H1 (cell line): ENCODE results near the gene UHMK1. TPM values are rescaled to one million over a fixed set of nuclear protein-coding genes. Genes with fewer than 3 reads are reported as not detected.

Experiments used
- ASH2L ChIP-seq: fragments of 200-600, 300-600 bp; sonication (generic); IDR thresholded peaks from one replicate; pipeline ENCODE4 v1.7.1; 2017; ENCODE audit warnings: low read length
- ATF2 ChIP-seq: IDR thresholded peaks from 2 replicates; pipeline ENCODE4 v1.6.1; 2012; ENCODE audit warnings: low read length, inconsistent platforms
- ATF3 ChIP-seq: IDR thresholded peaks from 2 replicates; pipeline ENCODE4 v1.6.1; 2011; ENCODE audit warnings: low read depth, mild to moderate bottlenecking, low read length; ENCODE audit not compliant: insufficient read depth
- CBX5 ChIP-seq: fragments of 300-800, 300-1000 bp; sonication (generic); IDR thresholded peaks from 2 replicates; pipeline ENCODE4 v1.7.1; 2016; ENCODE audit warnings: antibody characterized with exemption, low read length, low read depth
- CBX8 ChIP-seq: fragments of 300-800, 300-1000 bp; sonication (generic); IDR thresholded peaks from 2 replicates; pipeline ENCODE4 v1.7.1; 2016; ENCODE audit warnings: low read depth, low read length, borderline replicate concordance
- CEBPB ChIP-seq: IDR thresholded peaks from 2 replicates; pipeline ENCODE4 v1.6.1; 2012; ENCODE audit warnings: low read depth, low read length
- CHD2 ChIP-seq: IDR thresholded peaks from 2 replicates; pipeline ENCODE4 v1.6.1; 2012; ENCODE audit warnings: low read length, improper control_type of control experiment
- EGR1 ChIP-seq: IDR thresholded peaks from 2 replicates; pipeline ENCODE4 v1.6.1; 2011; ENCODE audit warnings: low read depth, low read length, borderline replicate concordance
- EP300 ChIP-seq, 2 experiments: IDR thresholded peaks; 1 replicate in 1 of 2; 2 replicates in 1 of 2; pipeline ENCODE4 v1.6.1; 2011 to 2012; ENCODE audit warnings: low read depth in 2 of 2, low read length in 2 of 2, mild to moderate bottlenecking in 2 of 2, borderline replicate concordance in 1 of 2, inconsistent platforms in 1 of 2, moderate library complexity in 1 of 2
- GTF2F1 ChIP-seq: IDR thresholded peaks from 2 replicates; pipeline ENCODE4 v1.6.1; 2012; ENCODE audit warnings: low read depth, low read length, improper control_type of control experiment, borderline replicate concordance
- JUN ChIP-seq: IDR thresholded peaks from 2 replicates; pipeline ENCODE4 v1.6.1; 2011; ENCODE audit warnings: low read depth, mild to moderate bottlenecking, improper control_type of control experiment, low read length
- KDM4A ChIP-seq: IDR thresholded peaks from one replicate; pipeline ENCODE4 v1.7.1; 2012; ENCODE audit warnings: low read depth, mild to moderate bottlenecking, moderate library complexity, low read length, inconsistent platforms; ENCODE audit not compliant: severe bottlenecking
- NRF1 ChIP-seq: IDR thresholded peaks from 2 replicates; pipeline ENCODE4 v1.6.1; 2011; ENCODE audit warnings: mild to moderate bottlenecking, low read depth, low read length, improper control_type of control experiment
- RFX5 ChIP-seq: IDR thresholded peaks from 2 replicates; pipeline ENCODE4 v1.6.1; 2011; ENCODE audit warnings: low read depth, low read length, improper control_type of control experiment, borderline replicate concordance
- RNF2 ChIP-seq: fragments of 200-900, 300-1000 bp; sonication (generic); IDR thresholded peaks from 2 replicates; pipeline ENCODE4 v1.7.1; 2016; ENCODE audit warnings: borderline replicate concordance, low read depth, mild to moderate bottlenecking, antibody characterized with exemption, low read length; ENCODE audit not compliant: poor library complexity, severe bottlenecking; ENCODE audit errors: missing control alignments
- SAP30 ChIP-seq: fragments of 300-600 bp; sonication (generic); IDR thresholded peaks from 2 replicates; pipeline ENCODE4 v1.7.1; 2012; ENCODE audit warnings: low read length, moderate library complexity, mild to moderate bottlenecking, inconsistent platforms; ENCODE audit not compliant: insufficient read depth, insufficient replicate concordance
- SIRT6 ChIP-seq: IDR thresholded peaks from one replicate; pipeline ENCODE4 v1.7.1; 2012; ENCODE audit warnings: low read length, inconsistent platforms
- SIX5 ChIP-seq: IDR thresholded peaks from 2 replicates; pipeline ENCODE4 v1.6.1; 2011; ENCODE audit warnings: mild to moderate bottlenecking, low read depth, low read length
- TAF1 ChIP-seq: IDR thresholded peaks from 2 replicates; pipeline ENCODE4 v1.6.1; 2011; ENCODE audit warnings: mild to moderate bottlenecking, low read depth, low read length
- TAF7 ChIP-seq: optimal IDR thresholded peaks from 2 replicates; pipeline ENCODE3; 2011; ENCODE audit warnings: low read depth, mild to moderate bottlenecking, inconsistent platforms, low read length, moderate library complexity, borderline replicate concordance
- TCF12 ChIP-seq: IDR thresholded peaks from 2 replicates; pipeline ENCODE4 v1.6.1; 2011; ENCODE audit warnings: low read depth, mild to moderate bottlenecking, low read length
- YY1 ChIP-seq: IDR thresholded peaks from 2 replicates; pipeline ENCODE4 v1.6.1; 2011; ENCODE audit warnings: low read depth, mild to moderate bottlenecking, low read length
- polyA plus RNA-seq, 7 experiments: library from polyadenylated mRNA; depleted of rRNA in 3 of 7; stranded (reverse) in 5 of 7; unstranded in 2 of 7; fragments of >200 nt in 5 of 7; fragments of 200-250 nt in 2 of 7; gene quantifications; 1 replicate in 5 of 7; 2 replicates in 1 of 7; 4 replicates in 1 of 7; pipeline versions ENCODE4 v1.2.1 to v1.2.3, GENCODE V29; 2011 to 2013; ENCODE audit warnings: missing spikeins in 2 of 7, mixed read lengths in 2 of 7
- total RNA-seq: library from RNA; stranded (reverse); fragmentation: NEBNext Ultra II Directional; extraction: Animal tissue kit (Norgen Biotek cat#: 25700); gene quantifications from 2 replicates; pipeline ENCODE4 v1.2.1, GENCODE V29; 2021

The UHMK1 gene
- total and polyA plus RNA-seq, 2 of the 8 experiments (the other 6 are each of a cell fraction or from before 2014, with no cell fraction given): 4.6 to 16.1 TPM

GRCh38 chr1:162497723-162498495, at the start of gene UHMK1 (continued):
- TF ChIP-seq NRF1: no peak
- TF ChIP-seq CHD2: no peak
- peak in 1 of 2 experiments; percentile 49; a peak in 1 of 3 replicates for TF ChIP-seq EP300 (IDR thresholded peaks at IDR 0.05; ENCODE audit: borderline replicate concordance in 1 of 2, low read depth in 2 of 2, low read length in 2 of 2)
- TF ChIP-seq ATF2: no peak
- TF ChIP-seq CBX5: no peak
- no peak for TF ChIP-seq EGR1
- TF ChIP-seq RNF2: no peak
- no peak for TF ChIP-seq JUN
- TF ChIP-seq CEBPB: no peak
- no peak for TF ChIP-seq TCF12
- TF ChIP-seq ASH2L: peak; percentile 87
- no peak for TF ChIP-seq CBX8
- TF ChIP-seq GTF2F1: no peak
- TF ChIP-seq TAF7: peak; percentile 69
- TF ChIP-seq SAP30: peak; percentile 50
- TF ChIP-seq RFX5: no peak
- no peak for TF ChIP-seq ATF3
- no peak for TF ChIP-seq SIRT6
- peak; percentile 88 for TF ChIP-seq TAF1
- TF ChIP-seq SIX5: no peak
- TF ChIP-seq KDM4A: no peak
- peak; percentile 96 for TF ChIP-seq YY1
